Right lobe of liver (tissue), 4 donors: ENCODE results near the gene POFUT2.

ENCODE experiments used
- CTCF ChIP-seq, 4 donors: fragments of 200-600 bp in 3 of 4; fragments of 450-650 bp in 1 of 4; IDR thresholded peaks; one replicate each; pipeline versions ENCODE4 v1.5.1 to v1.8.0; 2016 to 2022; ENCODE audit warnings: antibody characterized with exemption in 4 of 4, mild to moderate bottlenecking in 2 of 4
- POLR2A ChIP-seq: fragments of 450-650 bp; IDR thresholded peaks from one replicate; pipeline ENCODE4 v1.6.1; 2017; ENCODE audit warnings: antibody characterized with exemption, mild to moderate bottlenecking
- donor health status: DM: no; HTN: no; CAD: no.
- donor health status: DM: no; HTN: no; CAD: no.
- donor health status: DM: no; HTN: yes; CAD: no.

GRCh38 chr21:45249626-45250025, 38.1 kb downstream of the POFUT2 start:
- TF ChIP-seq CTCF (IDR thresholded peaks at IDR 0.05): no peak
- TF ChIP-seq POLR2A: no peak
